Mesothelial cell of epicardium (in vitro differentiated cells): ENCODE measurements around the gene SYNDIG1L. TPM values are rescaled to one million over a fixed set of nuclear protein-coding genes. Genes with fewer than 3 reads are reported as not detected.

Source experiments
- DNase-seq, 2 experiments: peaks; one replicate each; pipeline ENCODE4 v3.0.0; 2021; ENCODE audit warnings: low spot score in 2 of 2; ENCODE audit not compliant: unreplicated experiment in 2 of 2
- H3K27ac Mint-ChIP-seq: 2 replicates; pipeline ENCODE4 v1.8.0; 2021; ENCODE audit warnings: mixed read lengths
- H3K27me3 Mint-ChIP-seq: 2 replicates; pipeline ENCODE4 v1.8.0; 2021; ENCODE audit warnings: low read depth, mixed read lengths
- H3K36me3 Mint-ChIP-seq: 2 replicates; pipeline ENCODE4 v1.8.0; 2021; ENCODE audit warnings: mixed read lengths
- H3K4me1 Mint-ChIP-seq: 2 replicates; pipeline ENCODE4 v1.8.0; 2021; ENCODE audit warnings: mixed read lengths
- H3K4me3 Mint-ChIP-seq: 2 replicates; pipeline ENCODE4 v1.8.0; 2021; ENCODE audit warnings: mild to moderate bottlenecking, moderate library complexity, mixed read lengths
- H3K9me3 Mint-ChIP-seq: 2 replicates; pipeline ENCODE4 v1.8.0; 2021; ENCODE audit warnings: mixed read lengths
- CTCF ChIP-seq: fragments of 200-600 bp; sonication (generic); IDR thresholded peaks from one replicate; pipeline ENCODE4 v1.5.0; 2021; ENCODE audit warnings: antibody characterized with exemption; ENCODE audit not compliant: unreplicated experiment
- total RNA-seq: library from RNA; stranded (reverse); gene quantifications from 3 replicates; pipeline ENCODE4 v1.2.1, GENCODE V29; 2021

SYNDIG1L gene
- total RNA-seq, 1 donor from 2014 or later: 0.58 TPM

GRCh38 chr14:74407801-74408154 lies 18.2 kb downstream of the SYNDIG1L start:
- H3K4me3 Mint-ChIP-seq: no peak overlapping the region
- H3K36me3 Mint-ChIP-seq: no peaks in the 10 kb centered on the region
- peaks cover 2% of the 10 kb centered on the region for H3K4me1 Mint-ChIP-seq
- no peak for TF ChIP-seq CTCF
- H3K27ac Mint-ChIP-seq: no peak overlapping the region
- peaks cover 33% of the 10 kb centered on the region for H3K27me3 Mint-ChIP-seq
- DNase-seq: no peak
- no peaks in the 10 kb centered on the region for H3K9me3 Mint-ChIP-seq

- peaks cover 32% of the 10 kb centered on the region for H3K27me3 Mint-ChIP-seq
- DNase-seq: no peak
- H3K9me3 Mint-ChIP-seq: no peaks in the 10 kb centered on the region
- H3K27ac Mint-ChIP-seq: no peak overlapping the region
- no peak overlapping the region for H3K4me3 Mint-ChIP-seq
- no peak for TF ChIP-seq CTCF
- peaks cover 3% of the 10 kb centered on the region for H3K4me1 Mint-ChIP-seq
- no peaks in the 10 kb centered on the region for H3K36me3 Mint-ChIP-seq
Observed at GRCh38 chr14:74407021-74407800, 18.8 kb downstream of the SYNDIG1L start.

GRCh38 chr14:74405663-74406062 lies 20.3 kb downstream of the SYNDIG1L start:
- peaks cover 12% of the 10 kb centered on the region for H3K4me1 Mint-ChIP-seq
- DNase-seq: no peak
- H3K4me3 Mint-ChIP-seq: no peak overlapping the region
- no peaks in the 10 kb centered on the region for H3K36me3 Mint-ChIP-seq
- no peaks in the 10 kb centered on the region for H3K9me3 Mint-ChIP-seq
- peaks cover 33% of the 10 kb centered on the region for H3K27me3 Mint-ChIP-seq
- no peak overlapping the region for H3K27ac Mint-ChIP-seq
- TF ChIP-seq CTCF: no peak

GRCh38 chr14:74404435-74404834 lies 21.6 kb downstream of the SYNDIG1L start:
- no peaks in the 10 kb centered on the region for H3K36me3 Mint-ChIP-seq
- DNase-seq: no peak
- H3K27ac Mint-ChIP-seq: no peak overlapping the region
- H3K4me3 Mint-ChIP-seq: no peak overlapping the region
- peaks cover 37% of the 10 kb centered on the region for H3K27me3 Mint-ChIP-seq
- TF ChIP-seq CTCF: no peak
- no peaks in the 10 kb centered on the region for H3K9me3 Mint-ChIP-seq
- peaks cover 12% of the 10 kb centered on the region for H3K4me1 Mint-ChIP-seq

GRCh38 chr14:74403619-74404417 lies 22.2 kb downstream of the SYNDIG1L start:
- Mint-ChIP-seq H3K9me3 (no peaks in the 10 kb centered on the region), H3K27ac (no peak overlapping the region), H3K4me3 (no peak overlapping the region), H3K27me3 (peaks cover 43% of the 10 kb centered on the region), H3K36me3 (no peaks in the 10 kb centered on the region), H3K4me1 (peaks cover 12% of the 10 kb centered on the region)
- no peak for DNase-seq
- no peak for TF ChIP-seq CTCF
